IPS-18c (cell line): ENCODE measurements around the gene CTIF.
"Not testable (repeated sequence)": the region's sequence is repeated elsewhere in the genome, so short reads cannot be mapped to it uniquely, and the experiment has no call there.

ENCODE experiments used
- H3K4me3 ChIP-seq: 2 replicates; pipeline ENCODE4 v1.7.0; 2013; ENCODE audit warnings: low read depth, mild to moderate bottlenecking, low read length, moderate library complexity; ENCODE audit not compliant: insufficient read depth
- H3K9me3 ChIP-seq: one replicate; pipeline ENCODE4 v1.6.1; 2013; ENCODE audit warnings: mild to moderate bottlenecking, low read length, moderate library complexity; ENCODE audit not compliant: control insufficient read depth, insufficient read depth

The CTIF gene

GRCh38 chr18:48638451-48638850, 99.6 kb downstream of the CTIF start:
- Histone ChIP-seq H3K9me3 (no peaks in the 10 kb centered on the region), H3K4me3 (no peak overlapping the region)

DNA sequence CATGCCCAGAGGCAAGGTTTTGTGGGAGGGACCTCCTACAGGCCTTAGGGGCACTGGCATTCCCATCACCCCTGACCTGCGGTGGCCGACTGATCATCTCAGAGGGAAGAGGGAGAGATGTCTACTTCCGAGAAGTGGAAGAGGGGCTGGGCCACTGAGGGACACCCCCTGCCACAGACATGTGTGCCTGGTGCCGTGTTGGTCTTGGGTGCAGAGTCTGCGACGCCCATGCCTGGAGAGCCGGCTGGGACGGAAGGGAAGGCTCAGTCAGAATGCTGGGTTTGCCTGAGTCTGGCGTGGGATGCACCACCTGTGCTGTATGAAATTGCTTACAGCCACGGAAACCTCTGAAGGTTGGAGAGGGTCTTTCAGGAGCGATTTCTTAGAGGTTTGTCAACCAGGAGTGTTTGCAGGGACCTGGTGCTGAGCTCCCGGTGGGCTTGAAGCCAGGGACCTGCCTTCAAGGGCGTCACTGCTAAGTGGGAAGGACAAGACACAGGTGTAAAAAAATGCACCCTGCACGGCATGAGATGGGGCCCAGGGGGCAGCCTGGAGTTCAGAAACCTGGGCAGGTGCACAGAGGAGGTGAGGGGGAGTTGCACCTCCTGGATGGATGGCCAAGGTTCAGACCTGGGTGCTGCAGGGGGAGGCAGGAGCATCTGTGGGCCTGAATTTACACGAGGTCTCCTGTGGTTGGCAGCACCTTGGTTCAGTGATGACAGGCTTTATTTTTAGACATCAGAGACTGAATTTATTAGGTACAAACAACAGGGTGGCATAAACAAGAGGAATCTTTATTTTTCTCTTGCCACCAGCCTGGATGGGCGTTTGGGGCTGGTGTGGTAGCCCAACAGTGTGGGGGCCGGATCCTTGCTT, 100.3 kb downstream of the CTIF start:
- H3K4me3 ChIP-seq, result no peak overlapping the region
- no peaks in the 10 kb centered on the region for H3K9me3 ChIP-seq

- H3K9me3 ChIP-seq, result no peaks in the 10 kb centered on the region
These were observed 101.1 kb downstream of the CTIF start for GRCh38 chr18:48639772-48640432.

GRCh38 chr18:48640566-48641270, 101.9 kb downstream of the CTIF start:
- Histone ChIP-seq H3K9me3 (no peaks in the 10 kb centered on the region), H3K4me3 (no peak overlapping the region)

More at GRCh38 chr18:48639772-48640432, 101.1 kb downstream of the CTIF start:
- no peak overlapping the region for H3K4me3 ChIP-seq

GRCh38 chr18:48641981-48642380, 103.2 kb downstream of the CTIF start:
- H3K9me3 ChIP-seq, result no peaks in the 10 kb centered on the region
- H3K4me3 ChIP-seq, result no peak overlapping the region

GRCh38 chr18:48642503-48642902, 103.7 kb downstream of the CTIF start:
- H3K4me3 ChIP-seq, result no peak overlapping the region
- H3K9me3 ChIP-seq, result no peaks in the 10 kb centered on the region

- Histone ChIP-seq H3K9me3 (no peaks in the 10 kb centered on the region), H3K4me3 (no peak overlapping the region)
These were observed 104.4 kb downstream of the CTIF start for GRCh38 chr18:48643262-48643661.

GRCh38 chr18:48644029-48644428, 105.2 kb downstream of the CTIF start:
- H3K9me3 ChIP-seq, result no peaks in the 10 kb centered on the region

GRCh38 chr18:48645427-48646002, 106.7 kb downstream of the CTIF start:
- Histone ChIP-seq H3K4me3 (no peak overlapping the region), H3K9me3 (no peaks in the 10 kb centered on the region)

More at GRCh38 chr18:48644029-48644428, 105.2 kb downstream of the CTIF start:
- H3K4me3 ChIP-seq, result no peak overlapping the region

DNA sequence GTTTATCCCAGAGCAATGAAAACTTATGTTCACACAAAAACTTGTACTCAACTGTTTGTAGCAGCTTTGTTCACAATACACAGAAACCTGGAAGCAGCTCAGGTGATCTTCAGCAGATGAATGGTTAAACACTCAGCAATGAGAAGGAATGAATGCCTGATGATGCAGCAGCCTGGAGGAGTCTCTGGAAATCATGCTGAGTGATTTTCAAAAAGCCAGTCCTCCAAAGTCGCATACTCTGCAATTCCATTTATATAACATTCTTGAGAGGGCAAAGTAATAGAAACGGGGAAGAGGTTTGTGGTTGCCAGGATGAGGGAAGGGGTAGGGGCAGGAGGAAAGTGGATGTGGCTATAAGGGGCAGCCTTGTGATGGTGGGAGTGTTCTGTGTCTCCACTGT, 108.1 kb downstream of the CTIF start:
- no peaks in the 10 kb centered on the region for H3K9me3 ChIP-seq
- no peak overlapping the region for H3K4me3 ChIP-seq

DNA sequence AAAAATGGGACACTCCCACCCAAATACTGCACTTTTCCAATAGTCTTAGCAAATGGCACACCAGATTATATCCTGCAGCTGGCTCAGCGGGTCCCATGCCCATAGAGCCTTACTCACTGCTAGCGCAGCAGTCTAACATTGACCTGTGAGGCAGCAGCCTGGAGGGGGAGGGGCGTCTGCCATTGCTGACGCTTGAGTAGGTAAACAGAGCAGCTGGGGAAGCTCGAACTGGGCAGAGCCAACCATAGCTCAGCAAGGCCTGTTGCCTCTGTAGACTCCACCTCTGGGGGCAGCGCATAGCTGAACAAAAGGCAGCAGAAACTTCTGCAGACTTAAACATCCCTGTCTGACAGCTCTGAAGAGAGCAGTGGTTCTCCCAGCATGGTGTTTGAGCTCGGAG, 110.4 kb downstream of the CTIF start:
- Histone ChIP-seq H3K4me3 (no peak overlapping the region), H3K9me3 (no peaks in the 10 kb centered on the region)

DNA sequence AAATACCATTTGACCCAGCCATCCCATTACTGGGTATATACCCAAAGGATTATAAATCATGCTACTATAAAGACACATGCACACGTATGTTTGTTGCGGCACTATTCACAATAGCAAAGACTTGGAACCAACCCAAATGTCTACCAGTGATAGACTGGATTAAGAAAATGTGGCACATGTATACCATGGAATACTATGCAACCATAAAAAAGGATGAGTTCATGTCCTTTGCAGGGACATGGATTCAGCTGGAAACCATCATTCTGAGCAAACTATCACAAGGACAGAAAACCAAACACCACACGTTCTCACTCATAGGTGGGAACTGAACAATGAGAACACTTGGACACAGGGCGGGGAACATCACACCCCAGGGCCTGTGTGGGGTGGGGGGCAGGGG, 115.8 kb downstream of the CTIF start:
- H3K4me3 ChIP-seq, H3K9me3 ChIP-seq: not testable (repeated sequence)

DNA sequence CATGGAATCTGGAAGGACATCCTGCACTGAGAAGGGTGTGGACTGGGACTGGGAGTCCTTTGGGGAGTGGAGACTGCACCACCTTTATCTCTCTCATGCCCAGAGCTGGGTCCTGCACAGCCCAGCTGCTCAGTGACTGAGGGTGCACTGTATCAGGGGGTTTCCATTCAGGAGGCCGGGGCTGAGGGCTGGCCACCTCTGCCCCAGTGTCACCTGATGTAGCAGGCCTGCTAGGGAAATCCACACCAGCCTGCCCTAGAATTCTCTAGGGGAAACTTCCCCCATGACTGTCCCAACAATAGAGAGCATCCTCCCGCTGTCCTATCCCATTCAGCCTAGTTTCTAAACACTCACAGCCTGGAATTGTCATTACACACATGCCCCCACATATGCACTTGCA, 116.7 kb downstream of the CTIF start:
- H3K4me3 ChIP-seq, result no peak overlapping the region
- H3K9me3 ChIP-seq, result no peaks in the 10 kb centered on the region

- Histone ChIP-seq H3K9me3 (no peaks in the 10 kb centered on the region), H3K4me3 (no peak overlapping the region)
These were observed 117.3 kb downstream of the CTIF start for GRCh38 chr18:48656176-48656575.

GRCh38 chr18:48656582-48656981, 117.8 kb downstream of the CTIF start:
- H3K9me3 ChIP-seq, result no peaks in the 10 kb centered on the region
- no peak overlapping the region for H3K4me3 ChIP-seq

- Histone ChIP-seq H3K9me3 (no peaks in the 10 kb centered on the region), H3K4me3 (no peak overlapping the region)
These were observed 118.8 kb downstream of the CTIF start for GRCh38 chr18:48657447-48658120.

DNA sequence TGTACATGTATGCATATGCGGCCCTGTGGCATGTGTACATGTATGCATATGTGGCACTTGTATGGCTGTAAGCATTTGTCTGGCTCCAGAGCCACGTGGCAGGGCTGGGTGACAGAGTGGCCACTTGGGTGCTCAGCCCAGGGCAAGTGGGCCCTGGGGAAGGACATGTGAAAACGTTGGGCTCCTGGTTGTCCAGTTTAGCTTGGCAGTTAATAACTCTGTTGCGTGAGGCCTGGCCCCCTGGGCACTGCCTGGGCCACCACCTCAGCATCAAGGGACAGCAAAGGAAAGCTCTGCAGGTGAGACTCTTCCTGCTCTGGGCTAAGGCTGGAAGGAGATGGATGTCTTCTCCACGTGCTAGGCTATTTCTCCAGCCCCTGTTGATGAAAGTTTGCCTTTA, 119.9 kb downstream of the CTIF start:
- Histone ChIP-seq H3K9me3 (no peaks in the 10 kb centered on the region), H3K4me3 (no peak overlapping the region)
